GM23338 (cell line): ENCODE data around the gene AP1M1. TPM values are rescaled to one million over a fixed set of nuclear protein-coding genes. Genes with fewer than 3 reads are reported as not detected.

Source experiments
- ATAC-seq: fragments of 200-7000 bp; cut with Tn5 transposase; 3 replicates; pipeline ENCODE4 v1.9.1; 2020
- DNase-seq: peaks from one replicate; pipeline ENCODE4 v3.0.0-alpha.2; 2015; ENCODE audit warnings: low spot score
- H2AFZ ChIP-seq: fragments of 200-600 bp; sonication (generic); 2 replicates; pipeline ENCODE4 v1.8.0; 2016; ENCODE audit warnings: antibody characterized with exemption, mild to moderate bottlenecking, moderate library complexity
- H3F3A ChIP-seq: fragments of 200-600 bp; sonication (generic); replicated peaks from 2 replicates; pipeline ENCODE4 v1.8.0; 2017; ENCODE audit warnings: antibody characterized with exemption, mixed run types, low read depth
- H3K27ac ChIP-seq: fragments of 200-600 bp; sonication (generic); 2 replicates; pipeline ENCODE4 v1.6.1; 2016; ENCODE audit warnings: low read depth
- H3K27me3 ChIP-seq: fragments of 200-600 bp; sonication (generic); 2 replicates; pipeline ENCODE4 v1.8.0; 2016; ENCODE audit warnings: mild to moderate bottlenecking, mixed run types, moderate library complexity; ENCODE audit not compliant: insufficient read depth
- H3K36me3 ChIP-seq: fragments of 200-600 bp; sonication (generic); 2 replicates; pipeline ENCODE4 v1.8.0; 2016; ENCODE audit warnings: mild to moderate bottlenecking; ENCODE audit not compliant: insufficient read depth
- H3K4me1 ChIP-seq: fragments of 200-600 bp; sonication (generic); 2 replicates; pipeline ENCODE4 v1.8.0; 2016; ENCODE audit warnings: mild to moderate bottlenecking, moderate library complexity; ENCODE audit not compliant: insufficient read depth
- H3K4me2 ChIP-seq: fragments of 200-600 bp; sonication (generic); 2 replicates; pipeline ENCODE4 v1.7.1; 2017; ENCODE audit warnings: mixed run types
- H3K4me3 ChIP-seq: fragments of 200-600 bp; sonication (generic); 2 replicates; pipeline ENCODE4 v1.6.1; 2016; ENCODE audit warnings: mixed run types
- H3K79me2 ChIP-seq: fragments of 200-600 bp; sonication (generic); replicated peaks from 2 replicates; pipeline ENCODE4 v1.8.0; 2017; ENCODE audit warnings: mild to moderate bottlenecking; ENCODE audit not compliant: insufficient read depth
- H3K9me2 ChIP-seq: fragments of 200-600 bp; sonication (generic); 2 replicates; pipeline ENCODE4 v1.8.0; 2017; ENCODE audit not compliant: insufficient read depth
- H4K20me1 ChIP-seq: fragments of 200-600 bp; sonication (generic); replicated peaks from 2 replicates; pipeline ENCODE4 v1.8.0; 2017; ENCODE audit warnings: mild to moderate bottlenecking; ENCODE audit not compliant: insufficient read depth
- H3K27ac Mint-ChIP-seq: 2 replicates; pipeline ENCODE4 v1.8.0; 2020; ENCODE audit warnings: inconsistent platforms, mild to moderate bottlenecking, moderate library complexity, mixed read lengths
- H3K27me3 Mint-ChIP-seq: 3 replicates; pipeline ENCODE4 v1.8.0; 2022; ENCODE audit warnings: low read depth, mild to moderate bottlenecking, moderate library complexity, mixed read lengths, inconsistent platforms; ENCODE audit not compliant: insufficient read depth, poor library complexity
- H3K36me3 Mint-ChIP-seq: 3 replicates; pipeline ENCODE4 v1.8.0; 2021; ENCODE audit warnings: low read depth, mild to moderate bottlenecking, inconsistent platforms, moderate library complexity, mixed read lengths
- H3K4me1 Mint-ChIP-seq: 3 replicates; pipeline ENCODE4 v1.8.0; 2020; ENCODE audit warnings: mild to moderate bottlenecking, inconsistent platforms, mixed read lengths
- H3K4me3 Mint-ChIP-seq: 3 replicates; pipeline ENCODE4 v1.8.0; 2021; ENCODE audit warnings: moderate library complexity, mild to moderate bottlenecking, inconsistent platforms, mixed read lengths
- H3K9me3 Mint-ChIP-seq: 3 replicates; pipeline ENCODE4 v1.8.0; 2020; ENCODE audit warnings: moderate library complexity, mild to moderate bottlenecking, inconsistent platforms, mixed read lengths
- CREB1 ChIP-seq: fragments of 250-450 bp; sonication (Bioruptor Pico); IDR thresholded peaks from 2 replicates; pipeline ENCODE4 v1.5.0; 2020; ENCODE audit warnings: low read depth, mild to moderate bottlenecking, moderate library complexity
- ETS1 ChIP-seq: IDR thresholded peaks from 2 replicates; pipeline ENCODE4 v1.6.1; 2016; ENCODE audit warnings: antibody characterized with exemption
- EZH2 ChIP-seq: fragments of 200-600 bp; sonication (generic); IDR thresholded peaks from one replicate; pipeline ENCODE4 v1.8.0; 2017; ENCODE audit warnings: antibody characterized with exemption, mild to moderate bottlenecking, low read depth; ENCODE audit not compliant: unreplicated experiment
- NANOG ChIP-seq: IDR thresholded peaks from 2 replicates; pipeline ENCODE4 v1.6.1; 2016; ENCODE audit warnings: antibody characterized with exemption, borderline replicate concordance
- POLR2AphosphoS5 ChIP-seq: IDR thresholded peaks from 2 replicates; pipeline ENCODE4 v1.6.1; 2016; ENCODE audit warnings: antibody characterized with exemption, low read depth
- STAT1 ChIP-seq: IDR thresholded peaks from one replicate; pipeline ENCODE4 v1.6.1; 2016; ENCODE audit warnings: antibody characterized with exemption; ENCODE audit not compliant: unreplicated experiment
- ZNF114 ChIP-seq: fragments of 250-450 bp; sonication (Bioruptor Pico); IDR thresholded peaks from 2 replicates; pipeline ENCODE4 v1.5.0; 2020; ENCODE audit warnings: mild to moderate bottlenecking, moderate library complexity
- ZNF331 ChIP-seq: fragments of 250-450 bp; sonication (Bioruptor Pico); IDR thresholded peaks from 2 replicates; pipeline ENCODE4 v1.5.0; 2020; ENCODE audit warnings: low read depth, mild to moderate bottlenecking, moderate library complexity
- ZNF462 ChIP-seq: fragments of 250-450 bp; sonication (Bioruptor Pico); IDR thresholded peaks from 2 replicates; pipeline ENCODE4 v1.5.0; 2020; ENCODE audit warnings: mild to moderate bottlenecking, moderate library complexity
- polyA plus RNA-seq: library from polyadenylated mRNA; unstranded; fragments of >200 nt; fragmentation: Nextera tagmentation; extraction: Ambion mirVana; gene quantifications from 2 replicates; pipeline ENCODE4 v1.2.1, GENCODE V29; 2016
- total RNA-seq: library from RNA; depleted of rRNA; stranded (reverse); fragments of >200 nt; shearing (Covaris generic); gene quantifications from 2 replicates; pipeline ENCODE4 v1.2.3, GENCODE V29; 2014

Gene AP1M1
- total and polyA plus RNA-seq, 2 experiments from 2014 or later, result 22.0 to 32.0 TPM

- TF ChIP-seq ZNF462 (CRISPR knock-in tag), result no peak
These were observed 25.1 kb downstream of the AP1M1 start (continued) for GRCh38 chr19:16222806-16223205.

- H3K27me3 ChIP-seq, result no peaks in the 10 kb centered on the region
- Mint-ChIP-seq H3K36me3 (peaks cover 42% of the 10 kb centered on the region), H3K27ac (no peak overlapping the region), H3K4me3 (no peak overlapping the region), H3K9me3 (peaks cover 40% of the 10 kb centered on the region), H3K4me1 (no peaks in the 10 kb centered on the region), H3K27me3 (peaks cover 10% of the 10 kb centered on the region)
- H4K20me1 ChIP-seq, result no peaks in the 10 kb centered on the region
- H3K9me2 ChIP-seq, result no peaks in the 10 kb centered on the region
- H3K4me2 ChIP-seq, result no peak overlapping the region
- H3K36me3 ChIP-seq, result peaks cover 16% of the 10 kb centered on the region; the same call in 1 of the 2 replicates
- no peaks in the 10 kb centered on the region for H3K4me1 ChIP-seq
- ATAC-seq (no peak), DNase-seq (no peak)
- H3F3A ChIP-seq, result no peaks in the 10 kb centered on the region
- no peak overlapping the region for H3K27ac ChIP-seq
- H3K4me3 ChIP-seq, result no peak overlapping the region
- H2AFZ ChIP-seq, result no peak overlapping the region
- no peaks in the 10 kb centered on the region for H3K79me2 ChIP-seq
- TF ChIP-seq ZNF331 (CRISPR knock-in tag) (no peak), NANOG (no peak), POLR2AphosphoS5 (no peak), ZNF462 (CRISPR knock-in tag) (no peak), STAT1 (no peak), ETS1 (no peak), CREB1 (no peak), EZH2 (no peak), ZNF114 (no peak)
These were observed 26.0 kb downstream of the AP1M1 start for GRCh38 chr19:16223746-16224145.
